T-helper 2 cell treated with Interferon-gamma antibody and Interleukin-4, amounts not matched to agents 100 ng/mL and 5 ng/mL, for 36 hours (primary cell): ENCODE results near the gene NEGR1. TPM values are rescaled to one million over a fixed set of nuclear protein-coding genes. Genes with fewer than 3 reads are reported as not detected.

ENCODE experiments used
- intact Hi-C: fragments of 100-400 bp; cut with micrococcal nuclease; formaldehyde crosslinking; loops from one replicate; pipeline ENCODE4 v1.15.1; 2023
- total RNA-seq: library from RNA; stranded (reverse); gene quantifications from 2 replicates; pipeline ENCODE4 v1.2.3, GENCODE V29; 2022

NEGR1 gene
- total RNA-seq, 1 donor from 2014 or later: not detected

DNA sequence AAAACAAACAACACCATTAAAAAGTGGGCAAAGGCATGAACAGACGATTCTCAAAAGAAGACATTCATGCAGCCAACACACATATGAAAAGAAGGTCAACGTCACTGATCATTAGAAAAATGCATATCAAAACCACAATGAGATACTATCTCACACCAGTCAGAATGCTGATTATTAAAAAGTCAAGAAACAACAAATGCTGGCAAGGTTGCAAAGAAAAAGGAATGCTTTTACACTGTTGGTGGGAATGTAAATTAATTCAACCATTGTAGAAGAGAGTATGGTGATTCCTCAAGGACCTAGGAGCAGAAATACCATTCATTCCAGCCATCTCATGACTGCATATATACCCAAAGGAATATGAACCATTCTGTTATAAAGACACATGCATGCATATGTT lies 419.6 kb downstream of the NEGR1 start:
- intact Hi-C loops: no loop called here

DNA sequence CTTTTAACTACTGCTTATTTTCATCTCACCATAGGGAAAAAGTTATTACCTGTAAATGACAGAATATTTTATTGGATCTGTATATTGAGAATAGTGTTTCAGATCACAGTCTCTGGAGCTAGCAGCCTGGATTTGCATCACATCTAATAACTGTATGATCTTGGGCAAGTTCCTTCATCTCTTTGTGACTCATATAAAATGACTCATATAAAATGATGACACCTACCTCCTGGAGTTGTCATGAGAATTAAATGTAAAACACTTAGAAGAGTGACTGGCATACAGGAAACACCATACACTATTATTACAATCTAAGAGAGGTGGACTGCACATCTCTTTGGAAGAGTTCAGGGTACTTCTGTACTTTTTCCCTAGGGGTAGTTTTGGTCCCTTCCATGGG lies 421.3 kb downstream of the NEGR1 start:
- intact Hi-C loops: no loop called here

DNA sequence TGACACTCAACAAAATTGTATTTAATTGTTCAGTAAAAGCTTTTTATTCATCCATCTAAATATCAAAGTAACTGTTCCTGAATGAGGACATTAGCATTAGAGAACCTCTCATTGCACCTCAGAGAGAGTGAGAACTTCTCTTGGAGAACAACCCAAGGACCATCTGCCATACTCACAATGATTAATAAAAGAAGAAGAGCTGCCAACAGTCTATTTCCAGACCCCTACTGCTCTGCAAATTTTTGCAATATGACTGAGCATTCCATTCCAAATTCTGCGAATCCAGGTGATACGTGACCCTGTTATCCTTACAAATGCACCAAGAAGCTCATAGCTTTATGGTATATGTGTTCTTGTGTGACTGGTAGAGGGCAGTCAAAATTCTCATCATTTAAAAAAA lies 422.5 kb downstream of the NEGR1 start:
- intact Hi-C loops: no loop called here

- intact Hi-C loops: no loop called here
Measured at GRCh38 chr1:71857862-71858261, 424.5 kb downstream of the NEGR1 start.

GRCh38 chr1:71853360-71853759 lies 429.0 kb downstream of the NEGR1 start:
- intact Hi-C loops: no loop called here

- intact Hi-C loops: no loop called here
Measured at GRCh38 chr1:71850936-71851335, 431.4 kb downstream of the NEGR1 start.

- intact Hi-C loops: no loop called here
Measured at GRCh38 chr1:71850515-71850914, 431.8 kb downstream of the NEGR1 start.

GRCh38 chr1:71843012-71843411 lies 439.3 kb downstream of the NEGR1 start:
- intact Hi-C loops: no loop called here

- intact Hi-C loops: no loop called here
Measured at GRCh38 chr1:71839876-71840275, 442.5 kb downstream of the NEGR1 start.

DNA sequence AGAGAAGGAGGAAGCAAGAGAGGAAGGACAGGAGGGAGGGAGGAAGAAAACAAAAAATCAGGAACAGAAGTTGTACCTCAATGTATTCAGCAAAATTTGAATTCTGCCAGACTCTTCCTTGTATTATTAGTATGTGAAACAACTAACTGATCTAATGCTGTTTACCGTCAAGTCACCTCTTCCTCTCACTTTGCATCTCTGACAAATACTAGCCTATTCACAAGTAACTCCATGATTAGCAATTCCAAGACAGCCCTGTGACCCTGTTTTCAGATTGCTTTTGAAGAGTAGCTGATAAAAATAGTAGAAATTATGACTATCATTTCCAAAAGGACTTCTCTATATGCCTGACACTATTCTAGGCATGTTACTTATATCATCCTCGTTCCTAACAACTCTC lies 445.4 kb downstream of the NEGR1 start:
- intact Hi-C loops: no loop called here

- intact Hi-C loops: no loop called here
Measured at GRCh38 chr1:71835442-71835813, 446.9 kb downstream of the NEGR1 start.

GRCh38 chr1:71834601-71835441 lies 447.5 kb downstream of the NEGR1 start:
- intact Hi-C loops: no loop called here

DNA sequence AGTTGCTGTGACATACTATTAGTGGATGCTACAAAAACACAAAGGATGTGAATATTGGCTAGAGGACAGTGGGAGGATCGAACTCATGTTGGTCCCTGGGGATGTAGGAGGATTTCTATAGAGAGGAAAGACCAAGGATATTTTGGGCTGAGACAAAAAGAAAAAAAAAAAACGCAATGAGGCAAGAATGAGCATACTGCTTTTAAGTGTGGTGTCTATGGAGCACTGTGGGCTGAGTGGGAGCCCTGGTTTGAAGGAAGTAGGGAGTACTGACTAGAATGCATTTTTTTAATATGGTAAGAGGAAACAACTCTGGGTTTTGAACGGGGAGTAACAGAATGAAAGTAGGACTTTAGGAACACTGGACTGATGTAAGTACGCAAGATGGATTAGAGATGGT lies 450.7 kb downstream of the NEGR1 start:
- intact Hi-C loops: no loop called here

- intact Hi-C loops: no loop called here
Measured at GRCh38 chr1:71829346-71829745, 453.0 kb downstream of the NEGR1 start.

- intact Hi-C loops: no loop called here
Measured at GRCh38 chr1:71828431-71829012, 453.8 kb downstream of the NEGR1 start.

GRCh38 chr1:71823708-71824305 lies 458.5 kb downstream of the NEGR1 start:
- intact Hi-C loops: no loop called here

GRCh38 chr1:71817028-71817427 lies 465.3 kb downstream of the NEGR1 start:
- intact Hi-C loops: no loop called here

GRCh38 chr1:71809085-71809484 lies 473.3 kb downstream of the NEGR1 start:
- intact Hi-C loops: no loop called here

- intact Hi-C loops: no loop called here
Measured at GRCh38 chr1:71804140-71804539, 478.2 kb downstream of the NEGR1 start.

GRCh38 chr1:71796006-71796405 lies 486.3 kb downstream of the NEGR1 start:
- intact Hi-C loops: no loop called here

DNA sequence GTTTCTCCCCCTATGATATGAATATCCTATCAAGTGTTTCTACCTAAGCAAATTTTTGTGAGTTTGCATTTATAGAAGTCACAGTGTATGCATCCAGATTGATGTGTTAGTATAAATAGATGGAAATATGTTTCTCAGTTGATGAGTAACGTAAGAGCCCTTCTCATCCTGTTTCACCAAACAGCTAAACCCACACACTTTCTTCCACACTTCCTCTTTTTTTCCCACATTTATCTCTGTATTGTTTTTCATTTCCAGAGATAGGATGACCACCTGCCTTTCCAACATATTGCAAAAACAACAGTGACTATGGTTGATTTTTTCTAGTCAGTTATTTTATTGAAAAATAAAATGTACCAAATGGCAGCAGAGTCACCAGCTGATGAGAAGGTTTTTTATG lies 490.1 kb downstream of the NEGR1 start:
- intact Hi-C loops: no loop called here

GRCh38 chr1:71788113-71788512 lies 494.2 kb downstream of the NEGR1 start:
- intact Hi-C loops: no loop called here

GRCh38 chr1:71787699-71788098 lies 494.6 kb downstream of the NEGR1 start:
- intact Hi-C loops: no loop called here
